Gastrocnemius medialis (tissue), 4 donors: Measurements from ENCODE around the gene EGLN1.

ENCODE experiments used
- CTCF ChIP-seq, 5 experiments: fragments of 450-650 bp in 3 of 5; fragments of 200-600 bp in 2 of 5; sonication (generic) in 2 of 5; IDR thresholded peaks in 4 of 5; conservative IDR thresholded peaks in 1 of 5; 1 replicate in 4 of 5; 2 replicates in 1 of 5; pipeline ENCODE4 v1.5.1; 2016 to 2019; ENCODE audit warnings: antibody characterized with exemption in 5 of 5, mild to moderate bottlenecking in 3 of 5, moderate library complexity in 3 of 5
- POLR2A ChIP-seq, 2 donors: fragments of 450-650 bp; IDR thresholded peaks; one replicate each; pipeline ENCODE4 v1.6.1; 2017; ENCODE audit warnings: antibody characterized with exemption in 2 of 2, mild to moderate bottlenecking in 2 of 2, moderate library complexity in 2 of 2

GRCh38 chr1:231359113-231359512, 63.0 kb downstream of the EGLN1 start:
- TF ChIP-seq POLR2A (IDR thresholded peaks at IDR 0.05) (peak; percentile 44 to 55), CTCF (IDR thresholded peaks at IDR 0.05 in 4 of 5, conservative IDR thresholded peaks at IDR 0.05 in 1 of 5) (no peak)
